ENCODE measurements around the gene NAALADL2. TPM values are rescaled to one million over a fixed set of nuclear protein-coding genes. Genes with fewer than 3 reads are reported as not detected.

The NAALADL2 gene
- total RNA-seq, 5 donors from 2014 or later (not counting 1 experiment from before 2014, with no cell fraction given), result 0.13 to 1.4 (median 0.36) TPM; not detected in 1

GRCh38 chr3:175274474-175275218, 415.5 kb downstream of the NAALADL2 start:
- POLR2A ChIA-PET, result interaction anchor here in 1 of 2 donors (0.5 kb wide), 1 partner anchor 29 kb away, joined by 3 read pairs; no protein-coding TSS in a partner anchor
- DNase-seq (no peak), ATAC-seq (replicated peaks in 1 of 4) (no peak)
- Histone ChIP-seq H3K9me3 (no peaks in the 10 kb centered on the region), H3K4me1 (ENCODE audit: control insufficient read depth in 1 of 2, extremely low read depth in 1 of 2, insufficient read depth in 2 of 2, low read length in 2 of 2) (no peaks in the 10 kb centered on the region), H3K27ac (ENCODE audit: low read length) (no peak overlapping the region), H3K4me3 (ENCODE audit: control insufficient read depth in 1 of 2, extremely low read depth in 1 of 2, low read length in 1 of 2) (no peak overlapping the region), H3K27me3 (replicated peaks in 1 of 2; ENCODE audit: control insufficient read depth in 2 of 2, extremely low read depth in 1 of 2, insufficient read depth in 2 of 2, low read length in 1 of 2) (no peaks in the 10 kb centered on the region), H3K36me3 (ENCODE audit: control insufficient read depth in 2 of 2, extremely low read depth in 1 of 2, insufficient read depth in 1 of 2, low read length in 1 of 2) (no peaks in the 10 kb centered on the region)
- no peak overlapping the region for H3K4me3 Mint-ChIP-seq
- H3K4me1 Mint-ChIP-seq, result no peaks in the 10 kb centered on the region
- CTCF ChIA-PET, result no interaction called here
- no peaks in the 10 kb centered on the region for H3K27me3 Mint-ChIP-seq
- no CpG with 5 or more reads among the region's 1 CpG for WGBS (ENCODE audit: insufficient coverage)
- H3K9me3 Mint-ChIP-seq, result peaks cover 0 to 3% (median 0%) of the 10 kb centered on the region in 3 donors
- H3K36me3 Mint-ChIP-seq, result no peaks in the 10 kb centered on the region
- no peak overlapping the region for H3K27ac Mint-ChIP-seq

- Mint-ChIP-seq H3K4me1 (no peaks in the 10 kb centered on the region), H3K9me3 (peaks cover 0 to 3% (median 0%) of the 10 kb centered on the region in 3 donors), H3K4me3 (no peak overlapping the region), H3K27me3 (no peaks in the 10 kb centered on the region), H3K36me3 (no peaks in the 10 kb centered on the region), H3K27ac (no peak overlapping the region)
- H3K27ac ChIP-seq (ENCODE audit: low read length), result no peak overlapping the region
- no peaks in the 10 kb centered on the region for H3K4me1 ChIP-seq (ENCODE audit: control insufficient read depth in 1 of 2, extremely low read depth in 1 of 2, insufficient read depth in 2 of 2, low read length in 2 of 2)
- no peak for DNase-seq
- H3K4me3 ChIP-seq (ENCODE audit: control insufficient read depth in 1 of 2, extremely low read depth in 1 of 2, low read length in 1 of 2), result no peak overlapping the region
- H3K9me3 ChIP-seq, result no peaks in the 10 kb centered on the region
- ChIA-PET POLR2A (no interaction called here), CTCF (no interaction called here)
- no peak for ATAC-seq (replicated peaks in 1 of 4)
- no peaks in the 10 kb centered on the region for H3K27me3 ChIP-seq (replicated peaks in 1 of 2; ENCODE audit: control insufficient read depth in 2 of 2, extremely low read depth in 1 of 2, insufficient read depth in 2 of 2, low read length in 1 of 2)
- H3K36me3 ChIP-seq (ENCODE audit: control insufficient read depth in 2 of 2, extremely low read depth in 1 of 2, insufficient read depth in 1 of 2, low read length in 1 of 2), result no peaks in the 10 kb centered on the region
- no CpG with 5 or more reads among the region's 3 CpGs for WGBS (ENCODE audit: insufficient coverage)
Measured at GRCh38 chr3:175278680-175279079, 419.5 kb downstream of the NAALADL2 start.

- DNase-seq, result no peak
- ChIA-PET POLR2A (interaction anchor here in 1 of 2 donors (0.7 kb wide), 1 partner anchor 20 kb away, joined by 5 read pairs; no protein-coding TSS in a partner anchor), CTCF (interaction anchor here in 1 of 2 donors (0.6 kb wide), 1 partner anchor 580 kb away, joined by 3 read pairs; no protein-coding TSS in a partner anchor)
- Histone ChIP-seq H3K9me3 (no peaks in the 10 kb centered on the region), H3K36me3 (ENCODE audit: control insufficient read depth in 2 of 2, extremely low read depth in 1 of 2, insufficient read depth in 1 of 2, low read length in 1 of 2) (no peaks in the 10 kb centered on the region), H3K4me3 (ENCODE audit: control insufficient read depth in 1 of 2, extremely low read depth in 1 of 2, low read length in 1 of 2) (no peak overlapping the region), H3K4me1 (ENCODE audit: control insufficient read depth in 1 of 2, extremely low read depth in 1 of 2, insufficient read depth in 2 of 2, low read length in 2 of 2) (no peaks in the 10 kb centered on the region), H3K27ac (ENCODE audit: low read length) (no peak overlapping the region), H3K27me3 (replicated peaks in 1 of 2; ENCODE audit: control insufficient read depth in 2 of 2, extremely low read depth in 1 of 2, insufficient read depth in 2 of 2, low read length in 1 of 2) (no peaks in the 10 kb centered on the region)
- WGBS (ENCODE audit: insufficient coverage), result no CpG with 5 or more reads among the region's 1 CpG
- no peaks in the 10 kb centered on the region for H3K4me1 Mint-ChIP-seq
- peaks cover 0 to 3% (median 0%) of the 10 kb centered on the region in 3 donors for H3K9me3 Mint-ChIP-seq
- no peak for ATAC-seq (replicated peaks in 1 of 4)
- H3K27me3 Mint-ChIP-seq, result no peaks in the 10 kb centered on the region
- no peaks in the 10 kb centered on the region for H3K36me3 Mint-ChIP-seq
- H3K27ac Mint-ChIP-seq, result no peak overlapping the region
- no peak overlapping the region for H3K4me3 Mint-ChIP-seq
Measured at GRCh38 chr3:175279457-175279856, 420.3 kb downstream of the NAALADL2 start.

GRCh38 chr3:175279911-175280310, 420.8 kb downstream of the NAALADL2 start:
- Histone ChIP-seq H3K4me1 (ENCODE audit: control insufficient read depth in 1 of 2, extremely low read depth in 1 of 2, insufficient read depth in 2 of 2, low read length in 2 of 2) (no peaks in the 10 kb centered on the region), H3K4me3 (ENCODE audit: control insufficient read depth in 1 of 2, extremely low read depth in 1 of 2, low read length in 1 of 2) (no peak overlapping the region), H3K36me3 (ENCODE audit: control insufficient read depth in 2 of 2, extremely low read depth in 1 of 2, insufficient read depth in 1 of 2, low read length in 1 of 2) (no peaks in the 10 kb centered on the region), H3K27me3 (replicated peaks in 1 of 2; ENCODE audit: control insufficient read depth in 2 of 2, extremely low read depth in 1 of 2, insufficient read depth in 2 of 2, low read length in 1 of 2) (no peaks in the 10 kb centered on the region), H3K27ac (ENCODE audit: low read length) (no peak overlapping the region), H3K9me3 (no peaks in the 10 kb centered on the region)
- no peak overlapping the region for H3K27ac Mint-ChIP-seq
- ATAC-seq (replicated peaks in 1 of 4) (no peak), DNase-seq (no peak)
- peaks cover 0 to 3% (median 0%) of the 10 kb centered on the region in 3 donors for H3K9me3 Mint-ChIP-seq
- H3K4me1 Mint-ChIP-seq, result no peaks in the 10 kb centered on the region
- no peak overlapping the region for H3K4me3 Mint-ChIP-seq
- WGBS (ENCODE audit: insufficient coverage), result no CpG with 5 or more reads among the region's 1 CpG
- no peaks in the 10 kb centered on the region for H3K27me3 Mint-ChIP-seq
- H3K36me3 Mint-ChIP-seq, result no peaks in the 10 kb centered on the region
- POLR2A ChIA-PET, result interaction anchor here in 1 of 2 donors (0.7 kb wide), 1 partner anchor 20 kb away, joined by 5 read pairs; no protein-coding TSS in a partner anchor
- CTCF ChIA-PET, result interaction anchor here in 1 of 2 donors (0.6 kb wide), 1 partner anchor 581 kb away, joined by 3 read pairs; no protein-coding TSS in a partner anchor

- no peak for DNase-seq
- Histone ChIP-seq H3K27ac (ENCODE audit: low read length) (no peak overlapping the region), H3K27me3 (replicated peaks in 1 of 2; ENCODE audit: control insufficient read depth in 2 of 2, extremely low read depth in 1 of 2, insufficient read depth in 2 of 2, low read length in 1 of 2) (no peaks in the 10 kb centered on the region), H3K4me1 (ENCODE audit: control insufficient read depth in 1 of 2, extremely low read depth in 1 of 2, insufficient read depth in 2 of 2, low read length in 2 of 2) (no peaks in the 10 kb centered on the region), H3K9me3 (no peaks in the 10 kb centered on the region), H3K4me3 (ENCODE audit: control insufficient read depth in 1 of 2, extremely low read depth in 1 of 2, low read length in 1 of 2) (no peak overlapping the region), H3K36me3 (ENCODE audit: control insufficient read depth in 2 of 2, extremely low read depth in 1 of 2, insufficient read depth in 1 of 2, low read length in 1 of 2) (no peaks in the 10 kb centered on the region)
- Mint-ChIP-seq H3K27me3 (no peaks in the 10 kb centered on the region), H3K4me1 (no peaks in the 10 kb centered on the region), H3K4me3 (no peak overlapping the region), H3K9me3 (peaks cover 0 to 2% (median 0%) of the 10 kb centered on the region in 3 donors), H3K27ac (no peak overlapping the region), H3K36me3 (no peaks in the 10 kb centered on the region)
- POLR2A ChIA-PET, result no interaction called here
- ATAC-seq (replicated peaks in 1 of 4), result no peak
- CTCF ChIA-PET, result no interaction called here
- no CpG with 5 or more reads among the region's 3 CpGs for WGBS (ENCODE audit: insufficient coverage)
Measured at GRCh38 chr3:175287361-175287963, 428.3 kb downstream of the NAALADL2 start.

- POLR2A ChIA-PET, result no interaction called here
- no peaks in the 10 kb centered on the region for H3K4me1 ChIP-seq (ENCODE audit: control insufficient read depth in 1 of 2, extremely low read depth in 1 of 2, insufficient read depth in 2 of 2, low read length in 2 of 2)
- CTCF ChIA-PET, result no interaction called here
- H3K9me3 ChIP-seq, result no peaks in the 10 kb centered on the region
- Mint-ChIP-seq H3K36me3 (no peaks in the 10 kb centered on the region), H3K4me3 (no peak overlapping the region), H3K27me3 (no peaks in the 10 kb centered on the region), H3K9me3 (peaks cover 0 to 2% (median 0%) of the 10 kb centered on the region in 3 donors), H3K4me1 (no peaks in the 10 kb centered on the region), H3K27ac (no peak overlapping the region)
- DNase-seq (no peak), ATAC-seq (replicated peaks in 1 of 4) (no peak)
- no peaks in the 10 kb centered on the region for H3K27me3 ChIP-seq (replicated peaks in 1 of 2; ENCODE audit: control insufficient read depth in 2 of 2, extremely low read depth in 1 of 2, insufficient read depth in 2 of 2, low read length in 1 of 2)
- no peaks in the 10 kb centered on the region for H3K36me3 ChIP-seq (ENCODE audit: control insufficient read depth in 2 of 2, extremely low read depth in 1 of 2, insufficient read depth in 1 of 2, low read length in 1 of 2)
- WGBS (ENCODE audit: insufficient coverage), result no CpG with 5 or more reads among the region's 4 CpGs
- no peak overlapping the region for H3K27ac ChIP-seq (ENCODE audit: low read length)
- H3K4me3 ChIP-seq (ENCODE audit: control insufficient read depth in 1 of 2, extremely low read depth in 1 of 2, low read length in 1 of 2), result no peak overlapping the region
Measured at GRCh38 chr3:175288621-175289020, 429.5 kb downstream of the NAALADL2 start.
